Neural cell (in vitro differentiated cells): ENCODE data around the gene ARHGAP40. TPM values are rescaled to one million over a fixed set of nuclear protein-coding genes. Genes with fewer than 3 reads are reported as not detected.

Experiments used
- H2AFZ ChIP-seq: fragments of 200-600, 300-800 bp; sonication (generic), shearing (Covaris generic); 2 replicates; pipeline ENCODE4 v1.6.0; 2014; ENCODE audit warnings: low read depth, mild to moderate bottlenecking, antibody characterized with exemption, low read length, moderate library complexity
- H3F3A ChIP-seq: fragments of 200-600 bp; shearing (Covaris generic); 2 replicates; pipeline ENCODE4 v1.6.1; 2016; ENCODE audit warnings: mild to moderate bottlenecking, moderate library complexity, mixed read lengths, antibody characterized with exemption, low read length; ENCODE audit not compliant: insufficient read depth, poor library complexity, severe bottlenecking
- H3K27ac ChIP-seq: fragments of 200-600, 300-800 bp; sonication (generic), shearing (Covaris generic); 2 replicates; pipeline ENCODE4 v1.5.1; 2014; ENCODE audit warnings: mild to moderate bottlenecking, low read length, moderate library complexity
- H3K27me3 ChIP-seq: fragments of 300-800, 200-600 bp; sonication (generic), shearing (Covaris generic); 2 replicates; pipeline ENCODE4 v1.6.0; 2014; ENCODE audit warnings: mild to moderate bottlenecking, low read depth, low read length, moderate library complexity; ENCODE audit not compliant: insufficient read depth
- H3K36me3 ChIP-seq: fragments of 300-800, 200-600 bp; sonication (generic), shearing (Covaris generic); 2 replicates; pipeline ENCODE4 v1.5.1; 2014; ENCODE audit warnings: mild to moderate bottlenecking, antibody characterized with exemption, low read length, moderate library complexity; ENCODE audit not compliant: insufficient read depth
- H3K4me2 ChIP-seq: fragments of 300-800, 200-600 bp; sonication (generic), shearing (Covaris generic); 2 replicates; pipeline ENCODE4 v1.6.0; 2014; ENCODE audit warnings: mild to moderate bottlenecking, low read length
- H3K4me3 ChIP-seq: fragments of 300-800, 200-600 bp; sonication (generic), shearing (Covaris generic); 2 replicates; pipeline ENCODE4 v1.5.1; 2014; ENCODE audit warnings: mild to moderate bottlenecking, low read length, moderate library complexity
- H3K79me2 ChIP-seq: fragments of 200-600 bp; shearing (Covaris generic); replicated peaks from 2 replicates; pipeline ENCODE4 v1.6.0; 2014; ENCODE audit warnings: mild to moderate bottlenecking, low read length, moderate library complexity; ENCODE audit not compliant: insufficient read depth
- H3K9ac ChIP-seq: fragments of 300-800, 200-600 bp; sonication (generic), shearing (Covaris generic); 2 replicates; pipeline ENCODE4 v1.6.1; 2016; ENCODE audit warnings: mild to moderate bottlenecking, low read length, mixed read lengths
- H3K9me2 ChIP-seq: fragments of 200-600 bp; shearing (Covaris generic); 2 replicates; pipeline ENCODE4 v1.6.1; 2016; ENCODE audit warnings: mild to moderate bottlenecking, low read length, mixed read lengths; ENCODE audit not compliant: insufficient read depth
- H3K9me3 ChIP-seq: fragments of 200-600, 300-800 bp; sonication (generic), shearing (Covaris generic); 2 replicates; pipeline ENCODE4 v1.6.1; 2016; ENCODE audit warnings: mild to moderate bottlenecking, mixed run types, low read length, moderate library complexity, mixed read lengths
- H4K20me1 ChIP-seq: fragments of 200-600 bp; shearing (Covaris generic); 2 replicates; pipeline ENCODE4 v1.6.1; 2016; ENCODE audit warnings: mild to moderate bottlenecking, mixed run types; ENCODE audit not compliant: insufficient read depth
- CTCF ChIP-seq: fragments of 450-650 bp; IDR thresholded peaks from 2 replicates; pipeline ENCODE4 v1.5.1; 2014; ENCODE audit warnings: antibody characterized with exemption, mild to moderate bottlenecking, moderate library complexity; ENCODE audit not compliant: poor library complexity, severe bottlenecking
- EP300 ChIP-seq: fragments of 450-650 bp; conservative IDR thresholded peaks from 2 replicates; pipeline ENCODE4 v1.6.1; 2014; ENCODE audit warnings: antibody characterized with exemption, mild to moderate bottlenecking, moderate library complexity; ENCODE audit not compliant: poor library complexity, severe bottlenecking
- EZH2 ChIP-seq: fragments of 200-600, 300-800 bp; shearing (Covaris generic), sonication (generic); IDR thresholded peaks from 2 replicates; pipeline ENCODE4 v1.6.1; 2014; ENCODE audit warnings: antibody characterized with exemption, low read length, borderline replicate concordance, mild to moderate bottlenecking; ENCODE audit not compliant: insufficient read depth, poor library complexity, severe bottlenecking
- MXI1 ChIP-seq: fragments of 450-650 bp; conservative IDR thresholded peaks from 2 replicates; pipeline ENCODE4 v1.6.1; 2014; ENCODE audit warnings: antibody characterized with exemption, mild to moderate bottlenecking; ENCODE audit not compliant: poor library complexity, severe bottlenecking
- POLR2AphosphoS5 ChIP-seq: IDR thresholded peaks from 2 replicates; pipeline ENCODE4 v1.6.1; 2012
- RAD21 ChIP-seq: fragments of 450-650 bp; conservative IDR thresholded peaks from 2 replicates; pipeline ENCODE4 v1.6.1; 2014; ENCODE audit warnings: antibody characterized with exemption, mild to moderate bottlenecking, moderate library complexity
- REST ChIP-seq: IDR thresholded peaks from 2 replicates; pipeline ENCODE4 v1.6.1; 2012; ENCODE audit warnings: borderline replicate concordance
- SMC3 ChIP-seq: fragments of 450-650 bp; conservative IDR thresholded peaks from 2 replicates; pipeline ENCODE4 v1.6.1; 2014; ENCODE audit warnings: antibody characterized with exemption, mild to moderate bottlenecking, moderate library complexity; ENCODE audit not compliant: poor library complexity
- TAF1 ChIP-seq: IDR thresholded peaks from 2 replicates; pipeline ENCODE4 v1.6.1; 2012; ENCODE audit warnings: low read depth
- polyA plus RNA-seq: library from polyadenylated mRNA; depleted of rRNA; stranded (reverse); fragments of >200 nt; gene quantifications from 2 replicates; pipeline ENCODE4 v1.2.3, GENCODE V29; 2014

ARHGAP40 gene
- polyA plus RNA-seq, 1 donor from 2014 or later: 0.61 TPM

GRCh38 chr20:38692436-38693411 lies 91.1 kb downstream of the ARHGAP40 start:
- Histone ChIP-seq H3K4me2 (no peak overlapping the region), H3K9me2 (no peaks in the 10 kb centered on the region), H3K27ac (no peak overlapping the region), H3F3A (no peaks in the 10 kb centered on the region), H2AFZ (no peak overlapping the region), H4K20me1 (no peaks in the 10 kb centered on the region), H3K79me2 (no peaks in the 10 kb centered on the region), H3K36me3 (no peaks in the 10 kb centered on the region), H3K9ac (no peak overlapping the region), H3K4me3 (no peak overlapping the region), H3K27me3 (no peaks in the 10 kb centered on the region), H3K9me3 (no peaks in the 10 kb centered on the region)
- peak; percentile 76 for TF ChIP-seq REST
- TF ChIP-seq EP300: peak; percentile 10
- no peak for TF ChIP-seq TAF1

DNA sequence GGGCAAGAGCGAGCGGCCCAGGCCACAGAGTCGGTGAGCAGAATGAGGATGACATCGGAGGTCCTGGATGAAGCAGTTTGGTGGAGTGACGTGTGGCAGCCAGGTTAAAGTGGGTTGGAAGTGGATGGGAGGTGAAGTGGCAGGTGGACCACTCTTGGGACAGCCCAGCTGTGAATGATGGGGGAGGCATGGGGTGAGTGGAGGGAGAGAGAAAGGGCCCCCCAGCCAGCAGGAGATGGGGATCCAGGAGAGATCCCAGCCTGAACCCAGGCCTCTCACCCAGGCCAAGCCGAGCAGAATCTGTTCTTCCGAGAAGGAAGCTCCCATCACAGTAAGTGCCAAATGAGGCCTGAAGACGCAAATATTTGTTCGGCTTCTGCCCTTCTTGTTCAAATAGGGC lies 95.7 kb downstream of the ARHGAP40 start:
- H3K9ac ChIP-seq: no peak overlapping the region
- TF ChIP-seq RAD21 (no peak), REST (no peak)
- H3K79me2 ChIP-seq: no peaks in the 10 kb centered on the region
- H3K27ac ChIP-seq: no peak overlapping the region
- no peaks in the 10 kb centered on the region for H4K20me1 ChIP-seq
- H3K4me3 ChIP-seq: no peak overlapping the region
- H3K4me2 ChIP-seq: no peak overlapping the region
- H3K9me3 ChIP-seq: no peaks in the 10 kb centered on the region
- H3K36me3 ChIP-seq: no peaks in the 10 kb centered on the region
- no peaks in the 10 kb centered on the region for H3K27me3 ChIP-seq
- no peaks in the 10 kb centered on the region for H3K9me2 ChIP-seq
- H3F3A ChIP-seq: no peaks in the 10 kb centered on the region
- H2AFZ ChIP-seq: no peak overlapping the region

- no peak overlapping the region for H3K4me2 ChIP-seq
- H3K27me3 ChIP-seq: no peaks in the 10 kb centered on the region
- H3K9me2 ChIP-seq: no peaks in the 10 kb centered on the region
- no peaks in the 10 kb centered on the region for H3K79me2 ChIP-seq
- no peak overlapping the region for H3K4me3 ChIP-seq
- H3F3A ChIP-seq: no peaks in the 10 kb centered on the region
- no peaks in the 10 kb centered on the region for H3K9me3 ChIP-seq
- no peak overlapping the region for H3K9ac ChIP-seq
- H2AFZ ChIP-seq: no peak overlapping the region
- H4K20me1 ChIP-seq: no peaks in the 10 kb centered on the region
- no peaks in the 10 kb centered on the region for H3K36me3 ChIP-seq
- no peak overlapping the region for H3K27ac ChIP-seq
- TF ChIP-seq SMC3: no peak
- no peak for TF ChIP-seq POLR2AphosphoS5
- TF ChIP-seq EZH2: no peak
- no peak for TF ChIP-seq CTCF
- no peak for TF ChIP-seq RAD21
- TF ChIP-seq EP300: no peak
- no peak for TF ChIP-seq MXI1
- no peak for TF ChIP-seq TAF1
These were observed 96.9 kb downstream of the ARHGAP40 start for GRCh38 chr20:38698541-38698940.
